ENCODE measurements around the gene SAMD11.

Gene SAMD11

DNA sequence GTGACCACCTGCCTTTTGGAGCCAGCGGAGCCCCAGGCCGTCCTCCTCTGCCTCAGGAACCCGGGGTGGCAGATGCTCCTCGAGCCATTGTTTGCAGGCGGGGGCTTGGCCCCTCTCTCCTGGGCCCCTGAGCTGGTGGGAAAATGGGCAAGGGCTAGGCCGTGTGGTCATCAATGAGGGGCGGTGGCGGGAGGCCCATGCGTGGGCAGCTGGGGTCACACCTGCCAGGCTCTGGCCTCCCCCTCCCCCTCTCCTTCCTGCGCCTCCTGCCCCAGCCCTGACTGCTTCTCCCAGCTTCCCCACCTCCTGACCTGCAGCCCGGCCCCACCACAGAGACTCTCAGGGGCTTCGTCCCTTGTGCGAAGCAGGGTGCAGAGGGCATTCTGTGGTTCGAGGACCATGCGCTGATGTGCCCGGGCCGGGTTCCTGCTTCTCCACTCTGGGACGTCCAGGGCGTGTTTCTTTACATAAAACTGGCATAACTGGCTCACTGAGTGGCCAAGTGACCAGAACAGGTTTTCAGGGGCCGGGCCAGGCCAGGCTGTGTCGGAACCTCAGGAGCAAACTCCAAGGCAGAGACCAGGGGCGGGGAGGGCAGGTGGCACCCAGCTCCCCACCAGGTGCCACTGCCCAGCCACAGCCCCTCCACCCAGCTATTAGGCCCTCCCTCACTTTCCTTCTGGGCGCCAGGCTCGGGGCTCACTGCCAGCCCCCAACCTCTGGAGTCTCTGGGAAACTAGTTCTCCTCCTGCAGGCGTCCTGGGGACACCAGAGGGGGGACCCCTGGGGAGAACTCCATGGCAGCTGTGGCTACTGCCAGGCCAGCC, 9.3 kb downstream of the SAMD11 start:
- peaks cover 0 to 49% of the 10 kb centered on the region in 2 donors for H3K27me3 ChIP-seq
- H3K27ac ChIP-seq, result no peak overlapping the region
- H3K9me3 ChIP-seq, result no peaks in the 10 kb centered on the region
- peaks cover 0 to 9% (median 0%) of the 10 kb centered on the region in 4 donors for H3K4me1 ChIP-seq
- intact Hi-C loops (cut with DNase I; ENCODE audit: low total_unique reads), result no loop called here
- TF ChIP-seq, protein P1, sequence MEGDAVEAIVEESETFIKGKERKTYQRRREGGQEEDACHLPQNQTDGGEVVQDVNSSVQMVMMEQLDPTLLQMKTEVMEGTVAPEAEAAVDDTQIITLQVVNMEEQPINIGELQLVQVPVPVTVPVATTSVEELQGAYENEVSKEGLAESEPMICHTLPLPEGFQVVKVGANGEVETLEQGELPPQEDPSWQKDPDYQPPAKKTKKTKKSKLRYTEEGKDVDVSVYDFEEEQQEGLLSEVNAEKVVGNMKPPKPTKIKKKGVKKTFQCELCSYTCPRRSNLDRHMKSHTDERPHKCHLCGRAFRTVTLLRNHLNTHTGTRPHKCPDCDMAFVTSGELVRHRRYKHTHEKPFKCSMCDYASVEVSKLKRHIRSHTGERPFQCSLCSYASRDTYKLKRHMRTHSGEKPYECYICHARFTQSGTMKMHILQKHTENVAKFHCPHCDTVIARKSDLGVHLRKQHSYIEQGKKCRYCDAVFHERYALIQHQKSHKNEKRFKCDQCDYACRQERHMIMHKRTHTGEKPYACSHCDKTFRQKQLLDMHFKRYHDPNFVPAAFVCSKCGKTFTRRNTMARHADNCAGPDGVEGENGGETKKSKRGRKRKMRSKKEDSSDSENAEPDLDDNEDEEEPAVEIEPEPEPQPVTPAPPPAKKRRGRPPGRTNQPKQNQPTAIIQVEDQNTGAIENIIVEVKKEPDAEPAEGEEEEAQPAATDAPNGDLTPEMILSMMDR (IDR thresholded peaks at IDR 0.05), result no peak
- no peak overlapping the region for H3K4me3 ChIP-seq
- no peaks in the 10 kb centered on the region for H3K36me3 ChIP-seq
- DNase-seq, result no peak

DNA sequence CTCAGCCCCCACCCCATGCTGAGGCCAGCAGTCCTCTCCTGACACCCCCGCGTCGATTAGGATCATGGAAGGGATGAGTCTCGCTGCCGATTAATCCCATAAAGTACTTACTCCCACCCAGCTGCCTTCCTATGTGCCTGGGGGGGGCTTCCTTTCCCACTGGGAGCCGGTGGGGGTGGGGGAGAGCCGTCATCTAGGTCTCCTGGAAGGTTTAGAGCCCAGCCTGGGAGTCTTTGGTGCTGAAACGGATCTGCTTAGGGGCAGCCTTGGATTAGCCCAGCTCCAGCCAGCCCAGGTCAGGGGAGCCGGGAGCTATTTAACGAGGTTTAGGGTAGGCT, 9.8 kb downstream of the SAMD11 start:
- DNase-seq, result no peak
- H3K9me3 ChIP-seq, result no peaks in the 10 kb centered on the region
- no peak overlapping the region for H3K27ac ChIP-seq
- peaks cover 0 to 9% (median 0%) of the 10 kb centered on the region in 4 donors for H3K4me1 ChIP-seq
- H3K4me3 ChIP-seq, result no peak overlapping the region
- intact Hi-C loops (cut with DNase I; ENCODE audit: low total_unique reads), result no loop called here
- peaks cover 0 to 50% of the 10 kb centered on the region in 2 donors for H3K27me3 ChIP-seq
- no peaks in the 10 kb centered on the region for H3K36me3 ChIP-seq
- TF ChIP-seq, protein P1 (IDR thresholded peaks at IDR 0.05), result no peak

DNA sequence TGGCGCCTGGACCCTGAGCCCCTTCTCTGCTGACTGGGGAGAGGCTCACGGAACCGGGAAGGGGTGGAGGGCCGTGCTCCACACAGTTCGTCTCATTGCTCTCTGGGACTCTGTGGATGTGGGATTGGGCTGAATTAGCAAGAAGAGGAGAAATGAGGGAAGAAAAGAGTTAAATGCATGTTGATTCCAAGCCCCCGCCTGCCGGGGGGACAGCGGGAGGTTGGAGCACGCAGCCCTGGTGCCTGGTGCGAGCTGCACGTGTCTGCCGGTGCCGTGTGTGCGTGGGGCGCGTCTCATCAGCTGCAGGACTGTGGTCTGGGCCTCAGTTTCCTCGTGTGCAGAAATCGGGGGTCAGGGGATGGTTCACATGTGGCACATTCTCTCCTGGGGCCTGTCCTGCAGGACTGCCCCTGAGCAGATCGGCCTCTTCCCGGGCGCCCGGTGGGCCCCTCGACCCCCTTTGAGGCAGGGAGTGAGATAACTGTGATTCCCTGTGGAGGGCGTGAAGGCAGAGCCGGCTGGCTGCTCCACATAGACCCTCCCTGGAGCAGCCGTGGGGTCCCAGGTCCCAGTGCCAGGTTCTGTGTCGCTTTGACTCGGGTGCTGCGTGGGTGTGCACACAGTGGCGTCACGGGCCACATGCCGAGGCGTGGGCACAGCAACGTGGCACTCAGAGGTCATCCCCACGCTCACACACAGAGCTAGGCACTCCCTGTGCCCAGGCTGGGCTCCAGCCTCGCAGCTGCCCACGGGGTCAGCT, 11.4 kb downstream of the SAMD11 start:
- Histone ChIP-seq H3K4me1 (peaks cover 0 to 18% (median 6%) of the 10 kb centered on the region in 4 donors), H3K27me3 (peaks cover 0 to 61% of the 10 kb centered on the region in 2 donors), H3K36me3 (no peaks in the 10 kb centered on the region), H3K27ac (no peak overlapping the region), H3K4me3 (no peak overlapping the region), H3K9me3 (no peaks in the 10 kb centered on the region)
- DNase-seq, result no peak
- intact Hi-C loops (cut with DNase I; ENCODE audit: low total_unique reads), result no loop called here
- TF ChIP-seq, protein P1 (IDR thresholded peaks at IDR 0.05), result no peak

DNA sequence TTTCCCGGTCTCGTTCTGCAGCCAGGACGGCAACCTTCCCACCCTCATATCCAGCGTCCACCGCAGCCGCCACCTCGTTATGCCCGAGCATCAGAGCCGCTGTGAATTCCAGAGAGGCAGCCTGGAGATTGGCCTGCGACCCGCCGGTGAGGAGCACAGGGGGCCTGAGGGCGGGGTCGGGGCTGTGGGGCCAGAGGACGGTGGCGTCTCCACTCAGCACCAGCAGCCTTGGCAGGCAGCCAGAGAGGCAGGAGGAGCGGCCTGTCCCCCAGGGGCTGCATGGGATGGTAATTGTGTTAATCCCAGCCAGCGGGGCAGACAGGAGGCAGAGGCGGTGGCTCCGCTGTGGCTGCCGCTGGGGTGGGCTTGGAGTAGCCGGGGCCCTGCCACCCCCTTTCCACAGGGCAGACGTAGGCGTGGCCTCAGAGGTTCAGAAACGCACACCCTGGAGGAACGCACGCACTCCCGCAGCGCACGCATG, 12.1 kb downstream of the SAMD11 start:
- H3K27ac ChIP-seq, result no peak overlapping the region
- TF ChIP-seq, protein P1 (IDR thresholded peaks at IDR 0.05), result no peak
- H3K9me3 ChIP-seq, result no peaks in the 10 kb centered on the region
- H3K36me3 ChIP-seq, result no peaks in the 10 kb centered on the region
- intact Hi-C loops (cut with DNase I; ENCODE audit: low total_unique reads), result no loop called here
- peaks cover 0 to 24% (median 12%) of the 10 kb centered on the region in 4 donors for H3K4me1 ChIP-seq
- no peak overlapping the region for H3K4me3 ChIP-seq
- H3K27me3 ChIP-seq, result peaks cover 0 to 67% of the 10 kb centered on the region in 2 donors
- DNase-seq, result no peak

DNA sequence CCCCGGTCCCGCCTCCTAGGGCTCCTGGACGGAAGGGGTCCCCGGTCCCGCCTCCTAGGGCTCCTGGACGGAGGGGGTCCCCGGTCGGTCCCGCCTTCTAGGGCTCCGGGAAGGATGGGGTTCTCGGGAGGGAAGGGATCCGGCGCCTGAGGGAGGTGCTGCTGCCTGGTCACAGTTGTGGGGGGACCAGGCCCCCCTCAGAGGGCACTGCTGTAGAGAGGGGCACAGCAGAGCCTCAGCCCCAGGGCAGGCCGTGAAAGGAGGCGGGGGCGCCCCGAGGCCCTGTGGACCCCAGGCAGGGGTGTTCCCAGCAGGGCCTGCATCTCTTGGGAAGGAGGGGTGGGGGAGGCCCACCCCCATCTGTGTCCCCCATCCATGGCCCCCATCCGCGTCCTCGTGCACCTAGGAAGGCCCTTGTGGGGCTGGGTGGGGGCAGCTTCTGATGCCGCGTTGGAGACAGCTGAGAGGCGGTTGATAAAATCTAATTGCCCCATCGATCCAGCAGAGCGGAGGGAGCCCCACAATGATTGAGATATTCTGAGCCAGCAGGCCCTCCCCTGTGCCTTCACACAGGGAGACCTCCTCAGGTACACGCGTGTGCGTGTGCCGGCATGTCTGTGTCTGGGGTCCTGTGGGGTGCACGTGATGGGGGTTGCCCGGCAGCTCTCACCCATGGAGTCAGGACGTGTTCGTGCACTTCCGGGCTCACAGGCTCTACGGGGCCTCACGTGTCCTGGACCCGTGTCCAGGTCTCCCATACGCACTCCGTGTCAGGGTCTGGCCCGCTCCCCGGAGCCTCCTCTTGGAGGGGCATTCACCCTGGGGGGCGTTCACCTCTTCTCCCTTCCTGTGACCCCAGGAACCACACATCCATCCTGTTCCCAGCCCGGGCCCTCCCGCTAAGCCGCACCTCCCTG, 12.9 kb downstream of the SAMD11 start:
- intact Hi-C loops (cut with DNase I; ENCODE audit: low total_unique reads), result no loop called here
- no peaks in the 10 kb centered on the region for H3K9me3 ChIP-seq
- no peak for DNase-seq
- no peak overlapping the region for H3K27ac ChIP-seq
- TF ChIP-seq, protein P1 (IDR thresholded peaks at IDR 0.05), result no peak
- peaks cover 0 to 32% (median 20%) of the 10 kb centered on the region in 4 donors for H3K4me1 ChIP-seq
- peaks cover 0 to 75% of the 10 kb centered on the region in 2 donors for H3K27me3 ChIP-seq
- no peak overlapping the region for H3K4me3 ChIP-seq
- no peaks in the 10 kb centered on the region for H3K36me3 ChIP-seq
